GM12878 (cell line): ENCODE measurements around the gene IFNB1.
A peak's percentile ranks its signal among the peaks of the same experiment; 100 is the strongest.

Experiments used
- CREB1 ChIP-seq: IDR thresholded peaks from 2 replicates; pipeline ENCODE4 v1.6.1; 2012; ENCODE audit warnings: low read depth, mild to moderate bottlenecking, inconsistent platforms
- CTCF ChIP-seq, 3 experiments: IDR thresholded peaks in 2 of 3; conservative IDR thresholded peaks in 1 of 3; 2 replicates each; pipeline ENCODE4 v1.5.1; 2011; ENCODE audit warnings: low read depth in 3 of 3, low read length in 3 of 3, mild to moderate bottlenecking in 3 of 3, control low read depth in 2 of 3, moderate library complexity in 2 of 3, inconsistent platforms in 1 of 3, mixed read lengths in 1 of 3; ENCODE audit not compliant: control insufficient read depth in 2 of 3, insufficient read depth in 1 of 3; ENCODE audit errors: extremely low read depth in 1 of 3
- EP300 ChIP-seq, 2 experiments: fragments of 150-350 bp in 1 of 2; IDR thresholded peaks; 2 replicates each; pipeline ENCODE4 v1.6.1; 2011 to 2012; ENCODE audit warnings: low read depth in 2 of 2, low read length in 2 of 2, borderline replicate concordance in 1 of 2, improper control_type of control experiment in 1 of 2, inconsistent platforms in 1 of 2; ENCODE audit not compliant: control insufficient read depth in 1 of 2
- EZH2 ChIP-seq: IDR thresholded peaks from 2 replicates; pipeline ENCODE4 v1.6.1; 2012; ENCODE audit warnings: low read depth, mild to moderate bottlenecking, control low read depth, inconsistent platforms, low read length, borderline replicate concordance; ENCODE audit not compliant: control insufficient read depth
- KDM1A ChIP-seq: fragments of 200-600 bp; sonication (generic); IDR thresholded peaks from 2 replicates; pipeline ENCODE4 v1.6.1; 2016; ENCODE audit warnings: borderline replicate concordance
- MAX ChIP-seq: IDR thresholded peaks from 2 replicates; pipeline ENCODE4 v1.6.1; 2012; ENCODE audit warnings: low read depth, low read length, improper control_type of control experiment
- NFIC ChIP-seq: IDR thresholded peaks from 2 replicates; pipeline ENCODE4 v1.6.1; 2012; ENCODE audit warnings: low read depth, mild to moderate bottlenecking, inconsistent platforms, low read length, moderate library complexity
- POLR2A ChIP-seq: IDR thresholded peaks from 2 replicates; pipeline ENCODE4 v1.6.1; 2011; ENCODE audit warnings: low read depth, mild to moderate bottlenecking, low read length
- POLR2AphosphoS5 ChIP-seq: IDR thresholded peaks from 2 replicates; pipeline ENCODE4 v1.6.1; 2011; ENCODE audit warnings: mild to moderate bottlenecking, low read length, inconsistent platforms
- POU2F2 ChIP-seq: IDR thresholded peaks from 3 replicates; pipeline ENCODE4 v1.6.1; 2011; ENCODE audit warnings: low read depth, mild to moderate bottlenecking, low read length, borderline replicate concordance
- USF2 ChIP-seq: IDR thresholded peaks from 2 replicates; pipeline ENCODE4 v1.6.1; 2011; ENCODE audit warnings: low read depth, low read length, improper control_type of control experiment, borderline replicate concordance
- ZBTB11 ChIP-seq: fragments of 450-650 bp; formaldehyde crosslinking; IDR thresholded peaks from 2 replicates; pipeline ENCODE4 v1.5.0; 2022; ENCODE audit warnings: mild to moderate bottlenecking, missing genetic modification characterization
- ZNF687 ChIP-seq: fragments of 450-650 bp; IDR thresholded peaks from 2 replicates; pipeline ENCODE4 v1.6.1; 2017; ENCODE audit warnings: mild to moderate bottlenecking, moderate library complexity

- TF ChIP-seq POLR2AphosphoS5 (no peak), KDM1A (no peak), CTCF (IDR thresholded peaks at IDR 0.05 in 2 of 3, conservative IDR thresholded peaks at IDR 0.05 in 1 of 3; ENCODE audit: control insufficient read depth in 2 of 3, extremely low read depth in 1 of 3, insufficient read depth in 1 of 3, low read depth in 3 of 3, low read length in 3 of 3) (0 out of 6 replicates have a peak, but pooled peaks have one; percentile 3 to 15 (median 13)), NFIC (no peak), CREB1 (no peak), POU2F2 (no peak), EZH2 (no peak), MAX (no peak), EP300 (IDR thresholded peaks at IDR 0.05; ENCODE audit: borderline replicate concordance in 1 of 2, control insufficient read depth in 1 of 2, low read depth in 2 of 2, low read length in 2 of 2) (no peak), POLR2A (no peak), USF2 (no peak), ZBTB11 (no peak), ZNF687 (no peak)
Observed at GRCh38 chr9:21078702-21079101, 960 bp upstream of the IFNB1 start.
